IMR-90 (cell line): ENCODE measurements around the gene ALS2CL. TPM values are rescaled to one million over a fixed set of nuclear protein-coding genes. Genes with fewer than 3 reads are reported as not detected.

ENCODE experiments used
- ATAC-seq: fragments of 200-7000 bp; cut with Tn5 transposase; 2 replicates; pipeline ENCODE4 v1.9.1; 2020; ENCODE audit warnings: low read depth, mild to moderate bottlenecking, moderate library complexity
- BruUV-seq: library from RNA; stranded (reverse); fragments of 400-500 nt; replicated peaks from 2 replicates; lab custom pipeline; 2021; lab: Mats Ljungman, UMichigan
- CTCF ChIA-PET: fragments of 300-600 bp; formaldehyde crosslinking; extraction: SDS; loops from one replicate; lab custom pipeline; 2021; ENCODE audit warnings: antibody characterized with exemption; lab: Yijun Ruan, JAX
- POLR2A ChIA-PET: fragments of 300-600 bp; sonication (Branson Sonifier 250); formaldehyde crosslinking; loops from one replicate; lab custom pipeline; 2022; ENCODE audit warnings: antibody characterized with exemption; ENCODE audit not compliant: unreplicated experiment; lab: Charles Lee
- DNase-seq: peaks from one replicate; pipeline ENCODE4 v3.0.0; 2013
- H2AFZ ChIP-seq: replicated peaks from 2 replicates; pipeline ENCODE3; 2013; ENCODE audit warnings: low read length, mild to moderate bottlenecking; ENCODE audit not compliant: poor library complexity
- H2AK5ac ChIP-seq: 2 replicates; pipeline ENCODE4 v1.6.1; 2013; ENCODE audit warnings: low read depth, low read length, inconsistent platforms
- H2AK9ac ChIP-seq: replicated peaks from 2 replicates; pipeline ENCODE3; 2013; ENCODE audit warnings: mild to moderate bottlenecking, low read depth, low read length, moderate library complexity; ENCODE audit not compliant: poor library complexity
- H2BK120ac ChIP-seq: 2 replicates; pipeline ENCODE4 v1.6.1; 2013; ENCODE audit warnings: low read depth, low read length, inconsistent platforms
- H2BK15ac ChIP-seq: 3 replicates; pipeline ENCODE4 v1.6.1; 2013; ENCODE audit warnings: low read depth, low read length, inconsistent platforms
- H2BK20ac ChIP-seq: 2 replicates; pipeline ENCODE4 v1.6.1; 2013; ENCODE audit warnings: low read depth, mild to moderate bottlenecking, inconsistent platforms, low read length, moderate library complexity
- H2BK5ac ChIP-seq: 2 replicates; pipeline ENCODE4 v1.6.1; 2013; ENCODE audit warnings: mild to moderate bottlenecking, low read depth, low read length, inconsistent platforms; ENCODE audit not compliant: poor library complexity, severe bottlenecking
- H3K14ac ChIP-seq: replicated peaks from 2 replicates; pipeline ENCODE4 v1.6.1; 2013; ENCODE audit warnings: low read depth, low read length, inconsistent platforms
- H3K18ac ChIP-seq: 2 replicates; pipeline ENCODE4 v1.6.1; 2013; ENCODE audit warnings: low read depth, low read length, control low read depth
- H3K23ac ChIP-seq: 2 replicates; pipeline ENCODE4 v1.6.1; 2013; ENCODE audit warnings: low read depth, low read length, inconsistent platforms
- H3K27ac ChIP-seq: 2 replicates; pipeline ENCODE4 v1.5.1; 2013; ENCODE audit warnings: mild to moderate bottlenecking, control low read depth, low read length; ENCODE audit not compliant: insufficient read depth
- H3K27me3 ChIP-seq: 2 replicates; pipeline ENCODE4 v1.6.1; 2013; ENCODE audit warnings: low read length; ENCODE audit not compliant: control insufficient read depth, insufficient read depth
- H3K36me3 ChIP-seq: 2 replicates; pipeline ENCODE4 v1.6.1; 2013; ENCODE audit warnings: low read length, mixed read lengths; ENCODE audit not compliant: control insufficient read depth, insufficient read depth
- H3K4ac ChIP-seq: 2 replicates; pipeline ENCODE4 v1.6.1; 2013; ENCODE audit warnings: low read depth, low read length, inconsistent platforms
- H3K4me1 ChIP-seq: 2 replicates; pipeline ENCODE4 v1.6.1; 2013; ENCODE audit warnings: low read length, mixed read lengths; ENCODE audit not compliant: control insufficient read depth, insufficient read depth
- H3K4me2 ChIP-seq: 2 replicates; pipeline ENCODE4 v1.6.1; 2013; ENCODE audit warnings: low read depth, mild to moderate bottlenecking, control low read depth, low read length, moderate library complexity
- H3K4me3 ChIP-seq: 2 replicates; pipeline ENCODE4 v1.5.1; 2013; ENCODE audit warnings: low read depth, mild to moderate bottlenecking, control low read depth, low read length, moderate library complexity; ENCODE audit not compliant: insufficient read depth
- H3K56ac ChIP-seq: 2 replicates; pipeline ENCODE4 v1.6.1; 2013; ENCODE audit warnings: low read length, inconsistent platforms; ENCODE audit not compliant: insufficient read depth; ENCODE audit errors: extremely low read depth
- H3K79me1 ChIP-seq, 2 experiments: 2 replicates each; pipeline ENCODE4 v1.6.1; 2013; ENCODE audit warnings: low read length in 2 of 2, inconsistent platforms in 1 of 2, low read depth in 1 of 2
- H3K9ac ChIP-seq: 2 replicates; pipeline ENCODE4 v1.6.1; 2013; ENCODE audit warnings: low read depth, low read length, control low read depth
- H3K9me1 ChIP-seq: 2 replicates; pipeline ENCODE4 v1.6.1; 2013; ENCODE audit warnings: low read length, inconsistent platforms; ENCODE audit not compliant: insufficient read depth
- H3K9me3 ChIP-seq: 2 replicates; pipeline ENCODE4 v1.6.1; 2013; ENCODE audit warnings: low read length; ENCODE audit not compliant: control insufficient read depth, insufficient read depth
- H4K20me1 ChIP-seq: 2 replicates; pipeline ENCODE4 v1.6.1; 2013; ENCODE audit warnings: low read length, inconsistent platforms; ENCODE audit not compliant: insufficient read depth
- H4K5ac ChIP-seq: 2 replicates; pipeline ENCODE4 v1.6.1; 2013; ENCODE audit warnings: mild to moderate bottlenecking, low read depth, low read length, control low read depth
- H4K8ac ChIP-seq, 2 experiments: 2 replicates each; pipeline ENCODE4 v1.6.1; 2013; ENCODE audit warnings: low read depth in 2 of 2, low read length in 2 of 2, control low read depth in 1 of 2, inconsistent platforms in 1 of 2
- H4K91ac ChIP-seq: 2 replicates; pipeline ENCODE4 v1.6.1; 2013; ENCODE audit warnings: low read depth, low read length, inconsistent platforms; ENCODE audit not compliant: insufficient read depth
- POLR2A ChIP-seq: IDR thresholded peaks from 2 replicates; pipeline ENCODE4 v1.6.1; 2012; ENCODE audit warnings: mild to moderate bottlenecking, low read depth, low read length
- RAD21 ChIP-seq: IDR thresholded peaks from 2 replicates; pipeline ENCODE4 v1.6.1; 2012; ENCODE audit warnings: low read length, improper control_type of control experiment
- WGBS, 2 experiments: methylation state at CpG; one replicate each; pipeline versions ENCODE4 v1.1.5 to v1.1.7; 2013; ENCODE audit warnings: missing lambda C conversion rate in 2 of 2; ENCODE audit not compliant: insufficient read length in 1 of 2; ENCODE audit errors: extremely low coverage in 2 of 2; 5-methylcytosine and 5-hydroxymethylcytosine counted together
- dilution Hi-C: fragments of 300-500 bp; cut with HindIII; formaldehyde crosslinking; loops from one replicate; pipeline ENCODE4 v1.14.3; 2018; ENCODE audit warnings: low sequenced_read_pairs; ENCODE audit not compliant: unreplicated experiment
- in situ Hi-C: fragments of 300-500 bp; cut with MboI; formaldehyde crosslinking; loops from 3 replicates; pipeline ENCODE4 v1.14.3; 2019; ENCODE audit warnings: low sequenced_read_pairs, inconsistent platforms, mixed read lengths
- intact Hi-C: fragments of 100-400 bp; cut with micrococcal nuclease; formaldehyde crosslinking; loops from 2 replicates; pipeline ENCODE4 v1.10.0; 2022
- polyA plus RNA-seq, 3 experiments: library from polyadenylated mRNA; depleted of rRNA; stranded (reverse); fragments of >200 nt; gene quantifications; 2 replicates each; pipeline ENCODE4 v1.2.3, GENCODE V29; 2012; ENCODE audit warnings: low replicate concordance in 1 of 3
- total RNA-seq: library from RNA; depleted of rRNA; stranded (reverse); fragments of >200 nt; gene quantifications from 2 replicates; pipeline ENCODE4 v1.2.3, GENCODE V29; 2012

ALS2CL gene
- total and polyA plus RNA-seq, 2 of the 4 experiments (the other 2 are of a cell fraction), result 2.2 to 4.8 TPM

GRCh38 chr3:46694520-46694919, 1.0 kb upstream of the ALS2CL start:
- H3K18ac ChIP-seq, result no peak overlapping the region
- no peak overlapping the region for H2AK5ac ChIP-seq
- no peak overlapping the region for H3K14ac ChIP-seq
- H3K56ac ChIP-seq, result no peak overlapping the region
- no peak overlapping the region for H3K4me3 ChIP-seq
- H2AK9ac ChIP-seq, result no peak overlapping the region
- TF ChIP-seq POLR2A (no peak), RAD21 (no peak)
- no peak overlapping the region for H3K27ac ChIP-seq
- no peak overlapping the region for H2BK15ac ChIP-seq
- H4K91ac ChIP-seq, result no peak overlapping the region
- no peak overlapping the region for H4K8ac ChIP-seq
- H2BK120ac ChIP-seq, result no peak overlapping the region
- ChIA-PET POLR2A (no interaction called here), CTCF (interaction anchor here (1.0 kb wide), 1 partner anchor 205 kb away, joined by 3 read pairs; no protein-coding TSS in a partner anchor)
- peaks cover 9% of the 10 kb centered on the region for H3K27me3 ChIP-seq
- DNase-seq (no peak), ATAC-seq (no peak)
- no peak overlapping the region for H2BK20ac ChIP-seq
- no TSS peak for BruUV-seq
- H3K23ac ChIP-seq, result no peak overlapping the region
- H3K9me3 ChIP-seq, result no peaks in the 10 kb centered on the region
- H3K4me2 ChIP-seq, result no peak overlapping the region
- no CpG with 5 or more reads among the region's 3 CpGs for WGBS, 2 experiments
- dilution Hi-C loops (no loop called here), intact Hi-C loops (loop anchor here (2.0 kb wide), 1 partner anchor 206 kb away; no protein-coding TSS in a partner anchor), in situ Hi-C loops (no loop called here)
- no peak overlapping the region for H2AFZ ChIP-seq
- H2BK5ac ChIP-seq, result no peak overlapping the region
- peaks cover 5% of the 10 kb centered on the region; the same call in 1 of the 2 replicates for H4K20me1 ChIP-seq
- no peak overlapping the region for H4K5ac ChIP-seq
- no peaks in the 10 kb centered on the region for H3K36me3 ChIP-seq
- H3K79me1 ChIP-seq, result no peaks in the 10 kb centered on the region; a peak in 1 of 4 replicates
- peaks cover 20% of the 10 kb centered on the region for H3K4me1 ChIP-seq
- H3K4ac ChIP-seq, result no peak overlapping the region
- H3K9ac ChIP-seq, result no peak overlapping the region
- peaks cover 14% of the 10 kb centered on the region; the same call in 1 of the 2 replicates for H3K9me1 ChIP-seq
